HepG2 (cell line): ENCODE data around the gene USP1. TPM values are rescaled to one million over a fixed set of nuclear protein-coding genes. Genes with fewer than 3 reads are reported as not detected.
A peak's percentile ranks its signal among the peaks of the same experiment; 100 is the strongest.

Experiments used
- NFIB ChIP-seq: sonication (generic); formaldehyde crosslinking; IDR thresholded peaks from 2 replicates; pipeline ENCODE4 v1.9.0; 2021; ENCODE audit warnings: missing genetic modification reagents, mild to moderate bottlenecking, borderline replicate concordance
- RXRA ChIP-seq: sonication (generic); formaldehyde crosslinking; IDR thresholded peaks from 2 replicates; pipeline ENCODE4 v1.5.1; 2020; ENCODE audit warnings: missing genetic modification reagents
- STAG1 ChIP-seq: sonication (generic); formaldehyde crosslinking; IDR thresholded peaks from 2 replicates; pipeline ENCODE4 v1.4.0; 2020; ENCODE audit warnings: missing genetic modification reagents
- TAF15 ChIP-seq: fragments of 200-400 bp; formaldehyde crosslinking; IDR thresholded peaks from one replicate; pipeline ENCODE4 v1.6.1; 2018; ENCODE audit warnings: mild to moderate bottlenecking, low read depth, low read length; ENCODE audit not compliant: poor library complexity, severe bottlenecking
- ZNF672 ChIP-seq: sonication (generic); formaldehyde crosslinking; IDR thresholded peaks from 2 replicates; pipeline ENCODE4 v1.8.1; 2022; ENCODE audit warnings: missing genetic modification reagents
- ZNF772 ChIP-seq: sonication (generic); formaldehyde crosslinking; IDR thresholded peaks from 2 replicates; pipeline ENCODE4 v1.5.0; 2020; ENCODE audit warnings: mild to moderate bottlenecking, missing genetic modification reagents
- polyA plus RNA-seq, 8 experiments: library from polyadenylated mRNA; depleted of rRNA in 3 of 8; stranded (reverse) in 7 of 8; unstranded in 1 of 8; fragments of >200 nt; fragmentation: Illumina TruSeq in 4 of 8; extraction: Trizol in 4 of 8; gene quantifications; 2 replicates each; pipeline versions ENCODE4 v1.2.1 to v1.2.3, GENCODE V29; 2011 to 2016; ENCODE audit warnings: low read depth in 4 of 8, missing spikeins in 1 of 8, mixed read lengths in 1 of 8; ENCODE audit not compliant: insufficient read depth in 1 of 8
- total RNA-seq, 5 experiments: library from RNA; depleted of rRNA; stranded (reverse); fragments of >200 nt; fragmentation: Illumina TruSeq; extraction: Trizol; gene quantifications; 2 replicates each; pipeline ENCODE4 v1.2.3, GENCODE V29; 2016; ENCODE audit warnings: low read depth in 1 of 5
- TF ChIP-seq, protein P1 (sequence below): sonication (generic); formaldehyde crosslinking; IDR thresholded peaks from 2 replicates; pipeline ENCODE4 v1.5.0; 2020; ENCODE audit warnings: missing genetic modification reagents
- TF ChIP-seq, protein P2 (sequence below): sonication (generic); formaldehyde crosslinking; IDR thresholded peaks from 2 replicates; pipeline ENCODE4; 2020; ENCODE audit warnings: missing genetic modification reagents, mild to moderate bottlenecking, borderline replicate concordance
- TF ChIP-seq, protein P3 (sequence below): sonication (generic); formaldehyde crosslinking; IDR thresholded peaks from 2 replicates; pipeline ENCODE4 v1.8.1; 2023; ENCODE audit warnings: mild to moderate bottlenecking, inconsistent platforms, moderate library complexity, missing genetic modification reagents, borderline replicate concordance
- TF ChIP-seq, protein P4 (sequence below): sonication (generic); formaldehyde crosslinking; IDR thresholded peaks from 2 replicates; pipeline ENCODE4 v1.4.0; 2020; ENCODE audit warnings: missing genetic modification reagents
- TF ChIP-seq, protein P5 (sequence below): IDR thresholded peaks from 2 replicates; pipeline ENCODE4 v1.6.1; 2016; ENCODE audit warnings: mild to moderate bottlenecking
- TF ChIP-seq, protein P6 (sequence below): IDR thresholded peaks from 2 replicates; pipeline ENCODE4 v1.6.1; 2016; ENCODE audit warnings: mild to moderate bottlenecking, missing biosample characterization, missing genetic modification reagents
- TF ChIP-seq, protein P7 (sequence below): sonication (generic); formaldehyde crosslinking; IDR thresholded peaks from 2 replicates; pipeline ENCODE4 v1.4.0; 2020; ENCODE audit warnings: missing genetic modification reagents, borderline replicate concordance

USP1 gene
- total and polyA plus RNA-seq, 2 of the 13 experiments (the other 11 are each of a cell fraction or from before 2014, with no cell fraction given): 9.0 to 64.6 TPM

DNA sequence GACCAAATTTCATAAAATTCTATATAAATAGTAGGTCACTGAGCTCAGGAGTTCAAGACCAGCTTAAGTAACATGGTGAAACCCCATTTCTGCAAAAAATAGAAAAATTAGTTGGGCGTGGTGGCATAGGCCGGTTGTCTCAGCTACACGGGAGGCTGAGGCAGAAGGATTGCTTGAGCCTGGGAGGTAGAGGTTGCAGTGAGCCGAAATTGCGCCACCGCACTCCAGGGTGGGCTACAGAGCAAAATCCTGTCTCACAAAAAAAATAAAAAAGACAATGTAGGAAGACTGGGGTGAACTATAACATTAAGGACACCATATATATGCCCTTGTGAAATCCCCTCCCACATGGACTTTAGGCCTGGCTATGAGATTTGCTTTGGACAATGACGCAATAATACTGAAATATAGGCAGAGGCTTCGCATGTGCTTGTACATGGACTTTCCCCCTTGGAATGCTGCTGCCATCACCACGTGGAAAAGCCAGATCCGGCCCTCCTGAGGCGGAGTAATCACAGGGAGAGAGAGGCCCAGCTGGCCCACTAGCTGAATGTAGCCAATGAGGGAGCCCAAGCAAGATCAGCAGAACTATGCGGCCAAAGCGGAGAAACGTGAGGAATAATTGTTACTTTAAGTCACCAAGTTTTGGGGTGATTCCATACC, 13.1 kb upstream of the USP1 start (continued):
- TF ChIP-seq, protein P1, sequence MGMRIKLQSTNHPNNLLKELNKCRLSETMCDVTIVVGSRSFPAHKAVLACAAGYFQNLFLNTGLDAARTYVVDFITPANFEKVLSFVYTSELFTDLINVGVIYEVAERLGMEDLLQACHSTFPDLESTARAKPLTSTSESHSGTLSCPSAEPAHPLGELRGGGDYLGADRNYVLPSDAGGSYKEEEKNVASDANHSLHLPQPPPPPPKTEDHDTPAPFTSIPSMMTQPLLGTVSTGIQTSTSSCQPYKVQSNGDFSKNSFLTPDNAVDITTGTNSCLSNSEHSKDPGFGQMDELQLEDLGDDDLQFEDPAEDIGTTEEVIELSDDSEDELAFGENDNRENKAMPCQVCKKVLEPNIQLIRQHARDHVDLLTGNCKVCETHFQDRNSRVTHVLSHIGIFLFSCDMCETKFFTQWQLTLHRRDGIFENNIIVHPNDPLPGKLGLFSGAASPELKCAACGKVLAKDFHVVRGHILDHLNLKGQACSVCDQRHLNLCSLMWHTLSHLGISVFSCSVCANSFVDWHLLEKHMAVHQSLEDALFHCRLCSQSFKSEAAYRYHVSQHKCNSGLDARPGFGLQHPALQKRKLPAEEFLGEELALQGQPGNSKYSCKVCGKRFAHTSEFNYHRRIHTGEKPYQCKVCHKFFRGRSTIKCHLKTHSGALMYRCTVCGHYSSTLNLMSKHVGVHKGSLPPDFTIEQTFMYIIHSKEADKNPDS (CRISPR knock-in tag): no peak
- TF ChIP-seq, protein P2, sequence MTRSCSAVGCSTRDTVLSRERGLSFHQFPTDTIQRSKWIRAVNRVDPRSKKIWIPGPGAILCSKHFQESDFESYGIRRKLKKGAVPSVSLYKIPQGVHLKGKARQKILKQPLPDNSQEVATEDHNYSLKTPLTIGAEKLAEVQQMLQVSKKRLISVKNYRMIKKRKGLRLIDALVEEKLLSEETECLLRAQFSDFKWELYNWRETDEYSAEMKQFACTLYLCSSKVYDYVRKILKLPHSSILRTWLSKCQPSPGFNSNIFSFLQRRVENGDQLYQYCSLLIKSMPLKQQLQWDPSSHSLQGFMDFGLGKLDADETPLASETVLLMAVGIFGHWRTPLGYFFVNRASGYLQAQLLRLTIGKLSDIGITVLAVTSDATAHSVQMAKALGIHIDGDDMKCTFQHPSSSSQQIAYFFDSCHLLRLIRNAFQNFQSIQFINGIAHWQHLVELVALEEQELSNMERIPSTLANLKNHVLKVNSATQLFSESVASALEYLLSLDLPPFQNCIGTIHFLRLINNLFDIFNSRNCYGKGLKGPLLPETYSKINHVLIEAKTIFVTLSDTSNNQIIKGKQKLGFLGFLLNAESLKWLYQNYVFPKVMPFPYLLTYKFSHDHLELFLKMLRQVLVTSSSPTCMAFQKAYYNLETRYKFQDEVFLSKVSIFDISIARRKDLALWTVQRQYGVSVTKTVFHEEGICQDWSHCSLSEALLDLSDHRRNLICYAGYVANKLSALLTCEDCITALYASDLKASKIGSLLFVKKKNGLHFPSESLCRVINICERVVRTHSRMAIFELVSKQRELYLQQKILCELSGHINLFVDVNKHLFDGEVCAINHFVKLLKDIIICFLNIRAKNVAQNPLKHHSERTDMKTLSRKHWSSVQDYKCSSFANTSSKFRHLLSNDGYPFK (CRISPR knock-in tag): peak; percentile 26; the same call in 1 of the 2 replicates
- TF ChIP-seq NFIB: no peak
- TF ChIP-seq, protein P3, sequence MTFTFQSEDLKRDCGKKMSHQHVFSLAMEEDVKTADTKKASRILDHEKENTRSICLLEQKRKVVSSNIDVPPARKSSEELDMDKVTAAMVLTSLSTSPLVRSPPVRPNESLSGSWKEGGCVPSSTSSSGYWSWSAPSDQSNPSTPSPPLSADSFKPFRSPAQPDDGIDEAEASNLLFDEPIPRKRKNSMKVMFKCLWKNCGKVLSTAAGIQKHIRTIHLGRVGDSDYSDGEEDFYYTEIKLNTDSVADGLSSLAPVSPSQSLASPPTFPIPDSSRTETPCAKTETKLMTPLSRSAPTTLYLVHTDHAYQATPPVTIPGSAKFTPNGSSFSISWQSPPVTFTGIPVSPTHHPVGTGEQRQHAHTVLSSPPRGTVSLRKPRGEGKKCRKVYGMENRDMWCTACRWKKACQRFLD: no peak
- TF ChIP-seq, protein P4, sequence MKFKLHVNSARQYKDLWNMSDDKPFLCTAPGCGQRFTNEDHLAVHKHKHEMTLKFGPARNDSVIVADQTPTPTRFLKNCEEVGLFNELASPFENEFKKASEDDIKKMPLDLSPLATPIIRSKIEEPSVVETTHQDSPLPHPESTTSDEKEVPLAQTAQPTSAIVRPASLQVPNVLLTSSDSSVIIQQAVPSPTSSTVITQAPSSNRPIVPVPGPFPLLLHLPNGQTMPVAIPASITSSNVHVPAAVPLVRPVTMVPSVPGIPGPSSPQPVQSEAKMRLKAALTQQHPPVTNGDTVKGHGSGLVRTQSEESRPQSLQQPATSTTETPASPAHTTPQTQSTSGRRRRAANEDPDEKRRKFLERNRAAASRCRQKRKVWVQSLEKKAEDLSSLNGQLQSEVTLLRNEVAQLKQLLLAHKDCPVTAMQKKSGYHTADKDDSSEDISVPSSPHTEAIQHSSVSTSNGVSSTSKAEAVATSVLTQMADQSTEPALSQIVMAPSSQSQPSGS (CRISPR knock-in tag): peak; percentile 96
- TF ChIP-seq, protein P5, sequence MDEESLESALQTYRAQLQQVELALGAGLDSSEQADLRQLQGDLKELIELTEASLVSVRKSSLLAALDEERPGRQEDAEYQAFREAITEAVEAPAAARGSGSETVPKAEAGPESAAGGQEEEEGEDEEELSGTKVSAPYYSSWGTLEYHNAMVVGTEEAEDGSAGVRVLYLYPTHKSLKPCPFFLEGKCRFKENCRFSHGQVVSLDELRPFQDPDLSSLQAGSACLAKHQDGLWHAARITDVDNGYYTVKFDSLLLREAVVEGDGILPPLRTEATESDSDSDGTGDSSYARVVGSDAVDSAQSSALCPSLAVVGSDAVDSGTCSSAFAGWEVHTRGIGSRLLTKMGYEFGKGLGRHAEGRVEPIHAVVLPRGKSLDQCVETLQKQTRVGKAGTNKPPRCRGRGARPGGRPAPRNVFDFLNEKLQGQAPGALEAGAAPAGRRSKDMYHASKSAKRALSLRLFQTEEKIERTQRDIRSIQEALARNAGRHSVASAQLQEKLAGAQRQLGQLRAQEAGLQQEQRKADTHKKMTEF (CRISPR knock-in tag): peak; percentile 90
- TF ChIP-seq ZNF772 (CRISPR knock-in tag): peak; percentile 68; the same call in 1 of the 2 replicates
- peak; percentile 22; the same call in 1 of the 2 replicates for TF ChIP-seq RXRA (CRISPR knock-in tag)
- no peak for TF ChIP-seq STAG1 (CRISPR knock-in tag)
- TF ChIP-seq TAF15: no peak
- no peak for TF ChIP-seq ZNF672 (CRISPR knock-in tag)
- TF ChIP-seq, protein P6, sequence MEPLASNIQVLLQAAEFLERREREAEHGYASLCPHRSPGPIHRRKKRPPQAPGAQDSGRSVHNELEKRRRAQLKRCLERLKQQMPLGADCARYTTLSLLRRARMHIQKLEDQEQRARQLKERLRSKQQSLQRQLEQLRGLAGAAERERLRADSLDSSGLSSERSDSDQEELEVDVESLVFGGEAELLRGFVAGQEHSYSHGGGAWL (CRISPR knock-in tag): peak; percentile 78; the same call in 1 of the 2 replicates
- TF ChIP-seq, protein P7, sequence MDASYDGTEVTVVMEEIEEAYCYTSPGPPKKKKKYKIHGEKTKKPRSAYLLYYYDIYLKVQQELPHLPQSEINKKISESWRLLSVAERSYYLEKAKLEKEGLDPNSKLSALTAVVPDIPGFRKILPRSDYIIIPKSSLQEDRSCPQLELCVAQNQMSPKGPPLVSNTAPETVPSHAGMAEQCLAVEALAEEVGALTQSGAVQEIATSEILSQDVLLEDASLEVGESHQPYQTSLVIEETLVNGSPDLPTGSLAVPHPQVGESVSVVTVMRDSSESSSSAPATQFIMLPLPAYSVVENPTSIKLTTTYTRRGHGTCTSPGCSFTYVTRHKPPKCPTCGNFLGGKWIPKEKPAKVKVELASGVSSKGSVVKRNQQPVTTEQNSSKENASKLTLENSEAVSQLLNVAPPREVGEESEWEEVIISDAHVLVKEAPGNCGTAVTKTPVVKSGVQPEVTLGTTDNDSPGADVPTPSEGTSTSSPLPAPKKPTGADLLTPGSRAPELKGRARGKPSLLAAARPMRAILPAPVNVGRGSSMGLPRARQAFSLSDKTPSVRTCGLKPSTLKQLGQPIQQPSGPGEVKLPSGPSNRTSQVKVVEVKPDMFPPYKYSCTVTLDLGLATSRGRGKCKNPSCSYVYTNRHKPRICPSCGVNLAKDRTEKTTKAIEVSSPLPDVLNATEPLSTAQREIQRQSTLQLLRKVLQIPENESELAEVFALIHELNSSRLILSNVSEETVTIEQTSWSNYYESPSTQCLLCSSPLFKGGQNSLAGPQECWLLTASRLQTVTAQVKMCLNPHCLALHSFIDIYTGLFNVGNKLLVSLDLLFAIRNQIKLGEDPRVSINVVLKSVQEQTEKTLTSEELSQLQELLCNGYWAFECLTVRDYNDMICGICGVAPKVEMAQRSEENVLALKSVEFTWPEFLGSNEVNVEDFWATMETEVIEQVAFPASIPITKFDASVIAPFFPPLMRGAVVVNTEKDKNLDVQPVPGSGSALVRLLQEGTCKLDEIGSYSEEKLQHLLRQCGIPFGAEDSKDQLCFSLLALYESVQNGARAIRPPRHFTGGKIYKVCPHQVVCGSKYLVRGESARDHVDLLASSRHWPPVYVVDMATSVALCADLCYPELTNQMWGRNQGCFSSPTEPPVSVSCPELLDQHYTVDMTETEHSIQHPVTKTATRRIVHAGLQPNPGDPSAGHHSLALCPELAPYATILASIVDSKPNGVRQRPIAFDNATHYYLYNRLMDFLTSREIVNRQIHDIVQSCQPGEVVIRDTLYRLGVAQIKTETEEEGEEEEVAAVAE: peak; percentile 75; the same call in 1 of the 2 replicates
